Measurements from ENCODE around the gene OR2F1. TPM values are rescaled to one million over a fixed set of nuclear protein-coding genes. Genes with fewer than 3 reads are reported as not detected.

Gene OR2F1
- total and polyA plus RNA-seq, 9 donors, result not detected

- H3K27ac ChIP-seq, result no peak within 1 kb of the TSS
- no peak within 1 kb of the TSS for H3K4me3 ChIP-seq
- DNase-seq, result no peak
- TF ChIP-seq EP300 (IDR thresholded peaks at IDR 0.05) (no peak), POLR2A (IDR thresholded peaks at IDR 0.05) (no peak), CTCF (IDR thresholded peaks at IDR 0.05) (no peak)
- intact Hi-C loops (cut with DNase I), result no loop called here
- no peaks in the 10 kb centered on the region for H3K9me3 ChIP-seq
- no peaks in the 10 kb centered on the region for H3K4me1 ChIP-seq (ENCODE audit: insufficient read depth)
- 13 to 29% (median 27%) methylated on average over 3 of the region's 3 CpGs for WGBS, 3 donors
- H3K27me3 ChIP-seq, result no peaks in the 10 kb centered on the region
- no peaks in the 10 kb centered on the region for H3K36me3 ChIP-seq
Measured at GRCh38 chr7:143934526-143935325, 19.9 kb upstream of the OR2F1 start, which contains the start of gene OR2F2. TSS of gene OR2F2 (plus strand) at chr7:143935233. CDS start at chr7:143935233, 0 bp downstream.

GRCh38 chr7:143936087-143937009, 18.3 kb upstream of the OR2F1 start:
- Histone ChIP-seq H3K27ac (no peak overlapping the region), H3K4me3 (no peak overlapping the region), H3K36me3 (no peaks in the 10 kb centered on the region), H3K9me3 (no peaks in the 10 kb centered on the region), H3K4me1 (ENCODE audit: insufficient read depth) (no peaks in the 10 kb centered on the region), H3K27me3 (no peaks in the 10 kb centered on the region)
- intact Hi-C loops (cut with DNase I), result no loop called here
- WGBS, 3 donors, result 60 to 78% (median 64%) methylated on average over 4 of the region's 4 CpGs
- TF ChIP-seq POLR2A (IDR thresholded peaks at IDR 0.05), result no peak
- no peak for TF ChIP-seq EP300 (IDR thresholded peaks at IDR 0.05)
- TF ChIP-seq CTCF (IDR thresholded peaks at IDR 0.05), result no peak
- DNase-seq, result no peak

GRCh38 chr7:143938379-143939243, 16.0 kb upstream of the OR2F1 start:
- no peaks in the 10 kb centered on the region for H3K4me1 ChIP-seq (ENCODE audit: insufficient read depth)
- no peaks in the 10 kb centered on the region for H3K9me3 ChIP-seq
- H3K27me3 ChIP-seq, result no peaks in the 10 kb centered on the region
- intact Hi-C loops (cut with DNase I), result no loop called here
- no peak overlapping the region for H3K27ac ChIP-seq
- 68 to 74% (median 71%) methylated on average over 5 of the region's 5 CpGs for WGBS, 3 donors
- H3K4me3 ChIP-seq, result no peak overlapping the region
- H3K36me3 ChIP-seq, result no peaks in the 10 kb centered on the region
- DNase-seq, result no peak
- TF ChIP-seq POLR2A (IDR thresholded peaks at IDR 0.05) (no peak), EP300 (IDR thresholded peaks at IDR 0.05) (no peak)

- no peaks in the 10 kb centered on the region for H3K36me3 ChIP-seq
- no peak overlapping the region for H3K4me3 ChIP-seq
- no peak for TF ChIP-seq CTCF (IDR thresholded peaks at IDR 0.05)
- TF ChIP-seq POLR2A (IDR thresholded peaks at IDR 0.05), result no peak
- no peak for TF ChIP-seq EP300 (IDR thresholded peaks at IDR 0.05)
- no peak overlapping the region for H3K27ac ChIP-seq
- H3K27me3 ChIP-seq, result no peaks in the 10 kb centered on the region
- intact Hi-C loops (cut with DNase I), result no loop called here
- DNase-seq, result no peak
- WGBS, 3 donors, result 84 to 96% (median 95%) methylated on average over 4 of the region's 4 CpGs
- H3K9me3 ChIP-seq, result no peaks in the 10 kb centered on the region
- no peaks in the 10 kb centered on the region for H3K4me1 ChIP-seq (ENCODE audit: insufficient read depth)
Measured at GRCh38 chr7:143945423-143945822, 9.2 kb upstream of the OR2F1 start.
